CD4-positive, alpha-beta T cell treated with Interleukin-6 at 100 ng/mL for 8 hours (primary cell): ENCODE measurements around the gene TMOD3.
"Not testable (repeated sequence)": the region's sequence is repeated elsewhere in the genome, so short reads cannot be mapped to it uniquely, and the experiment has no call there.

ENCODE experiments used
- DNase-seq: peaks from one replicate; pipeline ENCODE4 v3.0.0-alpha.2; 2020; ENCODE audit warnings: mixed read lengths, low spot score

Gene TMOD3

DNA sequence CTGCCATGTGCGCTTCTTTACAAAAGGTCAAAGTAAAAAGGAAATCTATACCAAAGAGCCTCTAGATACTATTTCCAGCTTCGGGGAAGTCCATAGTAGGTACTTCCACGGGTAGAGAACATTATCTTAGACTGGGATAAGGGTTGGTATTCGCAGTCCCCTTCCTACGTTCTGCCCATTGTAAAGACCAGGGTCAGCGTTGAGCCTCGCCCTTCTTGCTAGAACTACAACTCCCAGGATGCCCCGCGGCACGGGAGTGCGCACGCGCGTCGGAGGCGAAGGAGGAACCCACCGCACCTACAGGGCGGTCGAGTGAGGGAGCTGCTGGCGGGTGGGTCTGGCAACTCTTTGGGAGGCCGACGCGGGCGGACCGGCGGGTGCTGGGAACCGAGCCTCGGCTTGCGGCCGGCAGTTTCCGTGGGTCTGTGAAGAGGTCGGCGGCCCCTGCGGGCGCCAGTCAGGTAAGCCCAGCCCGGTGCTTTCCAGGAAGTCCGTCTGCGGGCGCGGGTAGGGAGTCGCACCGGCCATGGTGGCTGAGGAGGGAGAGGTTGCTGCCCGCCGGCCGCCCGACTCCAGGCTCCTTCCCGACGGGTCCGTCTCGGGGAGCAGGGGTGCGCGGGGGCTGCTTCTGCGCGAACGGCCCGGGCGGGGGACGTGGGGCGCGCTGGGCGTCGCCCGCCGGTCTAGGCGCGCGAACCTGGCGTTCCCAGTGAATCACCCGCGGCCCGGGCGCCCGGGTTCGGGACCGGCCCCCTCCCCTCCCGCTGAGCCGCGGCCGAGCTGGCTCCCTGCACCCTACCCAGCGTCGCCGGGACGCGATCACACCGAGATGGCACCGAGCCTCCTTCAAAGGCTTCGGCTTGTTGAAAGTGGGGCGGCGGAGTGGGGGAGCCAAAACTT, at the start of gene TMOD3:
Gene TMOD3 (plus strand): TSS at position 278 of the 900 bp plus-strand sequence. CDS start 33,232 bp downstream, outside the sequence.
- peak; percentile 85 for DNase-seq

DNA sequence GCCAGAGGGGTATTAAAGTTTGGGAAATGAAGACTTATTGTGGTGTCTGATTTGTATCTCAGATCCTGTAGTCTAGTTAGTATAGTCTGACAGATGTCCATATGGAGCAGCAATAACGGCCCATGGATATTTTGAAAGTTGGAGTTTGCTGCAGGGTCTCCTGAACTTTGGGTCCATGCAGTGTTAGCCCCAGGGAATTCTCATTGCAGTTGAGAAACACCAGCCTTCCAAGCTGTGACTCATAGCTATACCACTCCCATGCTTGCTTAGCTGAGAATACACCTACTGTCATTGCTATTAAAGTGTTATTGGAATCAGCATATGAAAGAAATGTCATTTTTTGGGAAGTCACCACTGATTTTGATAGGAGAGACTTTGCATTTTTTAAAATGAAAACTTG, 48.8 kb upstream of the TMOD3 start:
- DNase-seq, result no peak

DNA sequence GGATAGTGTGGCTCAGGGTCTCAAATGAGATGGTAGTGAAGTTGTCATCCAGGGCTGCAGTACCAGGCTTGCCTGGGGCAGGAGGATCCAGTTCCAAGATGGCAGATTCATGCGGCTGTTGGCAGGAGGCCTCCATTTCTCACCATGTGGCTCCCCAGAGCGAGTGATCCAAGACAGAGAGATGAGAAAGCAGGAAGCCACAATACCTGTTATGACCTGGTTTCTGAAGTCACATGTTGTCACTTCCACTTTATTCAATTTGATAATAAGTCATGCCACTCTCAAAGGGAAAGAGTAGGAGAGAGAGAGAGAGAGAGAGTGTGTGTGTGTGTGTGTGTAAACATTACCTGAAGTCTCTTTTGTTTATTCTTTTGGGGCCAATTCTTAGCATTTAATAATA, 47.9 kb upstream of the TMOD3 start:
- no peak for DNase-seq

DNA sequence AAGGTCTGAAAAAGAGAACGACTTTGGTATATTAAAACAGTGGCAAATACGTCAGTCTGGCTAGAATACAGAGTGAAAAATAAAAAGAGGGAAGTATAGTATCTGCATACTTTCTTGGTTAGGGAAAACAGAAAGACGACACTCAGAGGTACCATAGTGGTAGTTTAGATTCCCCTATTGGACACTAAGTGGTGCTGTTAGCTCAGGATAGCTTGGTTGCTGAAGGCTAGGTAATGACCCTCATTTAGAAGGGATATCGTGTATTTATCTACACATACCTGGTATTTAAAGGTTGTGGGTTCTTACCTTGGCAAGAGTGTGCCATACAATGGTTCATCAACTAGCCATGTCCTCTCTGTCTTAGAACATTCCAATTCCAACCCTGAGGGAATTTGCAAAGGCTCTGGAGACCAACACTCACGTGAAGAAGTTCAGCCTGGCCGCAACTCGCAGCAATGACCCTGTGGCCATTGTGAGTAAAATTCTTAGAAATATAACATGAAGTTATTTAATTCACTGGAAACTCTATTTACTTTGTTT, 47.0 kb upstream of the TMOD3 start:
- DNase-seq, result no peak

DNA sequence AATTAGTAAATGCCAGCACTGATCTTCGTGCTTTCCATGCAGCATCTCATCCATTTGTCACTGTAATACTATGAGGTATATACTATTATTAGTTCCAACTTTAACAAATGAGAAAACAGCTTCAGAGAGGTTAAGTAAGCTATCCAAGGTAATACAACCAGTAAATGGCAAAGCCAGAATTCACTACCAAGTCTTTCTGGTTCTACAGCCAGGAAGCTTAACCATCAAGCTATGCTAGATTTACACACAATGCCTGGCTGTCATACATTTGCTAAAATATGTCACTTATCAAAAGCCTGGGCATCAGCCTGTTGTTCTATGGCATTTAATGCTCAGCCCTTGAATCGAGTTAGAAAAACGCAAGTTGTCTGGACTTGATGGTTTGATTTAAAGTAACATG, 45.5 kb upstream of the TMOD3 start:
- no peak for DNase-seq

DNA sequence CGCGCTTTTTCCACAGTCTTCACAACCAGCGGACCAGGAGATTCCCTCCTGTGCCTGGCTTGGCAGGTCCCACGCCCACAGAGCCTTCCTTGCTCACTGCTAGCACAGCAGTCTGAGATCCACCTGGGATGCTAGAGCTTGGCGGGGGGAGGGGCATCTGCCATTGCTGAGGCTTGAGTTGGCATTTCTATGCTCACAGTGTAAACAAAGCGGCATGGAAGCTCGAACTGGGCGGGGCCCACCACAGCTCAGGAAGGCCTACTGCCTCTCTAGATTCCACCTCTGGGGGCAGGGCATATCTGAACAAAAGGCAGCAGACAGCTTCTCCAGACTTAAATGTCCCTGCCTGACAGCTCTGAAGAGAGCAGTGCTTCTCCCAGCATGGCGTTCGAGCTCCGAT, 42.3 kb upstream of the TMOD3 start:
- not testable (repeated sequence) for DNase-seq

DNA sequence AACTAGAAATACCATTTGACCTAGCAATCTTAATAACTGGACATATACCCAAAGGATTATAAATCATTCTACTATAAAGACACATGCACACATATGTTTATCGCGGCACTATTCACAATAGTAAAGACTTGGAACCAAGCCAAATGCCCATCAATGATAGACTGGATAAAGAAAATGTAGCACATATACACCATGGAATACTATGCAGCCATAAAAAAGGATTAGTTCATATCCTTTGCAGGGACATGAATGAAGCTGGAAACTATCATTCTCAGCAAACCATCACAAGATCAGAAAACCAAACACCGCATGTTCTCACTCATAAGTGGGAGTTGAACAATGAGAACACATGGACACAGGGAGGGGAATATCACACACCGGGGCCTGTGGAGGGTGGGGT, 37.0 kb upstream of the TMOD3 start:
- DNase-seq, result not testable (repeated sequence)

DNA sequence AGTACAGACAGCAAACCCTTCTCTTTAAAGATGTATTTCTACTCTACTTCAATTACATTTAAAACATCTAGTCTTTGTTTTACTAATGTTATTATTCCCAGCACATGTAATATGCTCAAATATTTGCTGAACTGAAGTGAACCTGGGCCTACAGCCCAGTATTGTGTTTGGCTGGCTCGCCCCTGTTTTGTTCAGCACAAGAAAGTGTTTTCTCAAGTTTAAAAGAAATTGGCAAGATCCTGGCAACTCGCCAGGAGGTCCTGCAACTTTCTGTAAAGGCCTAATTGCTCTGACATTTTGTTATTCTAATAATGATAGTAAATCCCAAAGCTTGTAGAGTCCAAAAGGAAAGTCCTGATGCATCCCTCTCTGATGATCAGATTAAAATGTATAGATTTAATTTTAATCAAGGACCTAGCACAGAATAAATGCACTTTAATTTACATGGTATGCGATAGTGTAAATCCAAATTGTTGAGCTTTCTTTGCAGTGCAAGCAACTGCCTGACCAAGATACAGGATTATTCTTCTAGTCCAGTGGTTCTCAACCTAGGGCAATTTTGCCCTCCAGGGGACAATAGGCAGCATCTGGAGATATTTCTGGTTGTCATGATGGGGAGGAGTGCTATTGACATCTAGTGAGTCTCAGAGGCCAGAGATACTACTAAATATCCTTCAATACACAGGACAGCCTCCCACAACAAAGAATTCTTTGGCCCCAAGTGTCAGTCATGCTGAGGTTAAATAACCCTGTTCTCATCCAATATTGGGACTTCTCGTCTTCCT, 35.7 kb upstream of the TMOD3 start:
- no peak for DNase-seq

DNA sequence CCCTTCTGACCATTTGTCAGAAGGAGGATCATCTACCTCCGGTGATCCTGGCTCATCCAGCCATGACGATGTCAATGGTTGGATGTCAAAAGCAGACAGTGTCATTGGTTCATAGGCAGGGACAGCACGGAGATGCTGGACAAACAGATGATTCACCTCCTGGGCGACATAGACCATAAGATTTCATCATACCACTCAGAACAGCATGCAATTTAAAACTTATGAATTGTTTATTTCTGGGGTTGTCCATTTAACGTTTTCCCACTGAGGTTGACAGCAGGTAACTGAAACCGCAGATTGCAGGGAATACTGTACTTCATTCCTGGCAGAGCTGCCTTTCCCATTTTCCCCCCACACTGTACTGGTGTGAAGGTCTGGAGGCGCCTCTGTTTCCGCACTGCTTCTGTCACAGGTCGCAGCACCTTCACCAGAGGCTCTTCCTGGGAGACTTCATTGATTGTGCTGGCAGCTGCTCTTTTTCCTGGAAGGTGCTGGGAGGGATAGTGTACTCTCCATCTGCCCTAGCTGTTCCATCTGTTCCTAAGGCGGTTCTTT, 32.5 kb upstream of the TMOD3 start:
- DNase-seq, result no peak

DNA sequence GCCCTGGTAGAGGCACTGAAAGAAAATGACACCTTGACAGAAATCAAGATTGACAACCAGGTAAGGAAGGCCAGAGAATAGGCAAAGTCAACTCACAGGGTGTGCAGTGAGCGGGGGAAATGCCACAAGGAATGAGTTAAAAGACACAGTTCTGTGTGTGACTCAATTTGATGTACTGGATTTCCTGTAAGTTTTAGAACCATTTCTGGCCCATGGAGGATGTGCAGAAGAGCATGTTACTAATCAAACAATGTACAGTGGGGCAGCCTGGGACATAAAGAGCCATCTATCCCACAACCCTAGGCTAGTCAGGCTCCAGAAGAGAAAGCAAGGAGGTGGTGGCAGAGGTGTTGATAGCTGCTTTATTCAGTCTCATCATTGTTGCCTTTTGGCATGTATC, 31.2 kb upstream of the TMOD3 start:
- DNase-seq, result no peak

DNA sequence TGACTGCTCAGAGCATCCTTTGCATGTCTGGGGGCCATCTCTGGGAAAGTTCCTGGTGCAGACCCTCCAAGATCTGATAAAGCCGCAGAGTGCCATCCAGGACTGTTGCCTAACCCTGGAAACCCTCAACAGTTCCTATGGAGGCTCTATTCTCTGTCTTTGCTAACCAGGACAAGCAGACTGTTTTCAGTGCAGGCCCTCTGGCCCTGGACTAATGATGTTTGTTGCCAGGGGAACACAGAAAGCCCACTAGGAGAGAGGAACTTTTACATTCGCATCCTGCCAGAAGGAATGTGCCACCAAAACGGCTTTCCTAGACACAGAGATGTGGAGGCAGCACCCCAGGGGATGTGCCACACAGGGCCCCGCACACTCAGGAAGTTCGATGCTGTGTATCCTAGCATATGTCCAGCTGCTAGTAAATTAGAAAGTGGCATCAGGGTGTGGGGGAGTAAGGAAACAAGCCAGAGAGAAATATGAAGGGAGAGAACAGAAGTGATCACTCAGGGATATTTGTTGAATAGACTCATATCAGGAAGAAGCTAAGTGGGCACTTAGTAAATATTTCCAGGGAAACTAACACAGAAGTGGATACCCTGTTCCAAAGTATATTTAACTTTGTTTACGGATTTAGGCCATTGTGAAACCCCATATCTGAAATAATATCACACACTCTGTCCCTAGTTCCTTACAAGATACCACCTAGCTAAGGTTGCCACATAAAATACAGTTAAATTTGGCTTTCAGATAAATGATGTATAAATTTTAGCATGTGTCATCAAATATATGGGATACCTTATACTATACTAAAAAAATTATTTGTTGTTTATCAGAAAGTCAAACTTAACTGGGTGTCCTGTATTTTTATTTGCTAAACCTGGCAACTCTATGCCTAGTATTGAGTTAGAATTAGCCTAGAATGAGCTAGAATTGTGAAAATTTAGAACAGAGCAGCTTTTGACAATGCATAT, 29.9 kb upstream of the TMOD3 start:
- DNase-seq, result no peak

DNA sequence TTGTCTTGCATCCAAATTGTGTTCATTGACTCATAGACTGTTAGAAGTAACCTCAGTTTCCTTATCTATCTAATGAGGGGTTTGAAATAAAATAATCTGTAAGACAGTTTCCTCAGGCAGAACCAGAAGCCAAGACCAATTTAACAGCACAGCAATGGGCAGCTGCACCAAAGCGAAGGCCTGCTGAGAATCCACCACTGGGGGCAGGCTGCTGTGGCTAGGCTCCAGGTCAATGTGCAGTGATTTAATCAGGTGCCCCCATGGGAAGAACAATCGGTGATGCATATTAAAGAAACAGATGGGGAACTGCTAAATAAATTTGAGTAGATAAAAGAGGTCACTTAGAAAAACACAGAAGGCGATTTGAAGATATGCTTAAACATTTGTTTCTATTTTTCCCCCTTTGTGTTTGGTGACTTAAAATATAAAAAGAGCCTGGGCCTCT, 28.0 kb upstream of the TMOD3 start:
- no peak for DNase-seq

DNA sequence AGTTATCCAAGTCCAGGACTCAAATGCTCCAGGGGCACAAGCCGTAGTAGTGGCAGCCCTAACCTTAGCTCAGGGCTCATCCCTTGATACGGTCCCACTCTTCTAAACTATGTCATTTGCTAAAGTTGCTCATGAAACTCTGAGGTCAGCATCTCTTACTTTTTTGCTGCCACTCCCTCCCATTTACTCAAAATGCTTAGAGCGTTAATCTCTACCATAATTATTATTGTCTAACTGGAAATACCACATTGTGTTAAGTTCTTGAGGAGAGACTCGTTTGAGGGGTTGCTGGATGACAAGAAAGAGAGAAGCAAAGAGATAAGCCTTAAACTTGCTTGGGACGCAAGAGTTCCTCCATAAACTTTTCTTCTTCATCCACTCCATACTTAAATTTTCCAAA, 26.9 kb upstream of the TMOD3 start:
- DNase-seq, result no peak

DNA sequence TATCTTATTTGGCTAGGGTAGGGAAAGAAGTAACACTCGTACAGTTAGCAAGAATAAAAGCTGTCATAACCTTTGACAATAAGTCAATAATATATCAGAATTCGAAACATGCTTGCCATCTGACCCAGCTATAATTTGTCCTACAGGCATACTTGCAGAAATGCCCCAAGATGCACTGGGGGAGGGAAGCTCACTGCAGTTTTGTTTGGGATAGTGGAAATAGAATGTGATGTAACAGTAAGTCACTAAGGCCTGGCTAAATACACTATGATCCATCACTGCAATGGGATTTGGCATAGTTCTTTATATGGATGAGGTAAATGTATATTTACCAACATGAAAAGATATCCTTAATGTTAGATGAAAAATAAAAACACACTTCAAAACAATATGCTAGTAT, 25.5 kb upstream of the TMOD3 start:
- DNase-seq, result no peak

DNA sequence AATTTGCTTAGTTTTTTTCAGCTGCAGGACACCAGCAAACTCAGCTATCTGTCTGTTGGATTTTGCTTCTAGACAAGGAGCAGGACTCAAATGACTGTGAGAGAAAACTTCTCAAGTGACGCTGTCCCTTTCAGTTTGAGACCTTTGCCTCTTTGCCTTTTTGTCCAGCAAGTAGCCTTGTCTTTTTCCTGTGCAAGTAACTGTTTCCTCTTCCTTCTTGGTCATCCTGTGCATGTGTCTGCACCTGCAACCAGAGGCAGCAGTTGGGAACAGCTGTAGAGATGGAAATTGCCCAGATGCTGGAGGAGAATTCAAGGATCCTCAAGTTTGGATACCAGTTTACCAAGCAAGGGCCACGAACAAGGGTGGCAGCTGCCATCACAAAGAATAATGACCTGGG, 23.3 kb upstream of the TMOD3 start:
- DNase-seq, result no peak

DNA sequence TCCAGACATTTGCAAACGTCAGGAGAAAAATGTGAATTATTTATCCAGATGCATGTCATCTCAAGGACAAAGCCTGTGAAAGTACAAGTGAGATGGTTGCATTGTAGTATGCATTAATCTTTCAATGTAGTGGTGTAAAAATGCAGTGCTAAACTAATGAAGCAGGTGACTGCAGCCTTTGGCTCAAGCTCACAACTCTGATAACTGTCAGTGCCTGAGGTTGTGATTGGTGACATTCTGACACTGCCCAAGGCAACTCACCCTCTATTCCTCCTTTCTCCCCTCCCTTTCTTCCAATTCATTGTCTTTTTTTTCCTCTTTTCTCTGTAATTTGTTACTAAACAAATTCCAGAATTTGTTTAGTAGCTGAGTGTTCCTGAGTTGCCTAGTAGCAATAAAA, 20.0 kb upstream of the TMOD3 start:
- no peak for DNase-seq

DNA sequence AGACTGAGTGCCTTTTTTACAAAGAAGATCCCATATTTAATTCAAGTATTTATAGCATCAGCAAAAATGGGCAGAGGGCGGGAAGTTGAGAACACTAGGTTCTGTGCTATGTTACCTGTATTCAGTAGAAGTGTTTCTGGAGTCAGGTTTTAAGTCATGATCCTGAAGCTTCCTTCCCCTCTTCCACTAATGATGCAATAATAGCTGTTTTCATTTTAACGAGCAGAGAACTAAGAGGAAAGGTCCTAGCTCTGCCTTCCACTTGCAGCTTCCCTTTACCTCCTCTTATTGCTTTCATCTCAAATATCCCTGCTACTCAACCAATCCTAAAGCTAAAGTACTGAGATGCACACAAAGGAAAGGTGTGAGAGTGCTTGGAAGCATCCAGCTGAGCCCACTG, 16.9 kb upstream of the TMOD3 start:
- no peak for DNase-seq

DNA sequence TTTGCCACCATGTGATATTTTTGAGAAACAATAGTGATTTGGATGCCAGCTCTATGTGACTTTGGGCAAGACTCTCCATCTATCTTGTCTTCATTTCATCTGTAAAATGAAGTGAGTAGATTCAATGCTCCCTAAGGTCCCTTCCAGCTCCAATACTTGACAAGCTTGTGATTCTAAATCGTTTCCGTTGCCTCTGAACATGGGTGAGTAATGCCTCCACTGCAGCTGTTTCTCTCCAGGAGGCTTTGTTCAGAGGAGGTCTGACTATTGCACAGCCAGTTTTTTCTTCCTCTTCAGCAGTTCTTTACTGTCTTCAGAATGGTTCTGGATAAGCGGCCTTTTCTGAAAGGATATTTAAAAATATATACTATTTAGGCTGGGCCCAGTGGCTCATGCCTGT, 14.8 kb upstream of the TMOD3 start:
- no peak for DNase-seq

DNA sequence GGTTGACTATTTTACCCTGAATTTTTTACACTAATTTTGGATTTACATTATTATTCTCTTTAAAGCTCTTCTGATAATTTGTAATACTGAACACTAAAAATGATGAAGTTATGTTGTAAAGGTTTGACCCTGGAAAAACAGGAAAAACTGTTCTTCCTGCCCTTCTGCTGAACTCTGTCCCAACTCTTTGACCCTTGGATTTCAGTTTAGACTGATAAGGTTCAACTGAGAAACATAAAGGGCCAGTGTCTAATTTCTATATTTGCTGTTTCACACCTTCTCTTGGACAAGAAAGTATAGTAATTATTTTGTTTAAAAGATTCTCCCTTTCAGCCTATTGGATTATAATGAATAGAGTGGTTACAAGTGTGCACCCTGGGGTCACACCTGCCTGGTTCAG, 12.8 kb upstream of the TMOD3 start:
- DNase-seq, result no peak

DNA sequence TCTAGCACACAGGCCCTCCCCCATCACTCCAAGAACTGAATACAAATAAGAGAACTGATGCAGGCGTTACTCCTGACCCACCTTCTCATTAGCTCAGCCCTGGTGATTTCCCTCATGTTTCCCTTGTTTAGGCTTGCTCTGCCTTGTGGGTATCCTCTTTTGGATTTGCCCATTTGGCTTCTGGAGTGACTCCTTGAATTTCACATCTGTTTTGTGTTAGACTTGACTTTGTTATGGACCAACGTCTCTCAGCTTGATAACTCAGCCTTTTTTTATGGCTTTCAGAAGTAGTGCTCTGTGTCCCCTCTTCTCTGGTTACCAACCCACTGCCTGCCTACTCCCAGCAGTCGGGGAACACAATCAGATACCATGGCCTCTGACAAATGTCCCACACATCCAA, 11.3 kb upstream of the TMOD3 start:
- DNase-seq, result no peak

DNA sequence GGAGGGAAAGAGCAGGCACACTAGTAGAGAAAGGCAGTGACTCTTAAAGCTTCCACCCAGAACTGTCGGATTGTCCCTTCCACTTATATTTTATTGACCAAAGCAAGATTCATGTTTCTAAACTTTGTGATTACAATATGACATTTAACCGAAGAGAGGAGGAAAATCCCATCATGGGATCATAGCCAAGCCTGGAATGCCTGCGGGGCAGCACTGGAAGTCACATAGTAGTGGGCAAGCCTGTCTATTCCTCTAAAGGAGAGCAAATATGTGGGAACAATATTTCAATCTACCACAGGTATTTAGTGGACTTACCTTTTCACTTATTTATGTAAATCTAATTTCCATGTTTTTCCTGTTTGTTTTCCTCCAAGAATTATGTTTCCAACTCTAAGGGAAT, 3.8 kb upstream of the TMOD3 start:
- no peak for DNase-seq
